Hematopoietic multipotent progenitor cell (in vitro differentiated cells): ENCODE results near the gene DTNA. TPM values are rescaled to one million over a fixed set of nuclear protein-coding genes. Genes with fewer than 3 reads are reported as not detected.
"Not testable (repeated sequence)": the region's sequence is repeated elsewhere in the genome, so short reads cannot be mapped to it uniquely, and the experiment has no call there.

Experiments used
- DNase-seq, 3 donors: peaks; one replicate each; pipeline ENCODE4 v3.0.0-alpha.2; 2011 to 2015; ENCODE audit warnings: low read depth in 2 of 3, low spot score in 2 of 3
- total RNA-seq: library from RNA; depleted of rRNA; stranded (reverse); fragments of >200 nt; gene quantifications from one replicate; pipeline ENCODE4 v1.2.3, GENCODE V29; 2012

The DTNA gene
- total RNA-seq, 1 donor = under 0.01 TPM

DNA sequence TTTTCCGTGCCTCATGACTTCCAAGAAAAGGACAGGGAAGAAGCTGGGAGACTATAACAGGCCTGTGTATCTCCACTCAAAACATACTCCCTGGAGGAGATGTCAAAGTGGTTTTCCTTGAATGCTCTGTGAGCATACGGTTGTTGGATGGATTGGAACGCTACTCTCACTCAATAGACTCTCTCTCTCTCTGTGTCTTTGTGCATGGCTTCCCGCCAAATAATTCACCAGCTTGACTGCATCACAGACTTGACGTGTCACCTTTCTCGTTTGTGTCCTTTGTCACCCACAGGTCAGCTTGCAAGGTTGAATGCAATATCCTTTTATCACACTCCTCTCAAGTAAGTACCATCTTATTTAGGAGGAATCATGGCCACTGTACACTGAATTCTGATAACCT, 174.3 kb downstream of the DTNA start:
- DNase-seq = no peak

- DNase-seq = no peak
Measured at GRCh38 chr18:34886177-34886576, 176.1 kb downstream of the DTNA start.

GRCh38 chr18:34887881-34888580, 177.9 kb downstream of the DTNA start:
- no peak for DNase-seq

DNA sequence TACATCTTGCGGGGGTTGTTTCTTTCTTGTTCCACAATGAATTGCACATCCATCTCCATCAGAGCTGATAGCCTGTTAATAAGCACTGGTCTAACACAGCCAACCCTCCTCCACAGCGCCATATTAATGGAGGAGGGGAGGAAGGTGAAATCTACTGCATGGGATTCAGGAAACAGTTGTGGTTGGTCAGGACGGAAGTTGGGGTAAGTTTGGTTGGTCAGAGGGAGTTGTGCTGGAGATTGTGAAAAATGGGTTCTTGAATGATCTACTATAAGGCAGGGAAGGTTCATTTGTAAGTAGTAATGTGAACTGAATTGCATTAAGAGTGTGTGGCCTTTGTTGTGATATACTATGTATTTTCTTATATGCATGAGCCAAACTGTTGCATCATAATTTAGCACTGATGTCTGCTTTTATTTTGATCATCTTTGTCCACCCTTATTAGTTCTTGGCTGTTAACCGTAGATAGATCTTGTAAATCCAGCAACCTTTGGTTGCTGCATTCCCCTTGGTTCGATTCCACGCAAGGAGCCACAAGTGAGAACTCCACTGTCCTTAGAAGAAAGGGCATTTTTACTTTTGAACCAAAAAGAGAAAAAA, 180.5 kb downstream of the DTNA start:
- no peak for DNase-seq

DNA sequence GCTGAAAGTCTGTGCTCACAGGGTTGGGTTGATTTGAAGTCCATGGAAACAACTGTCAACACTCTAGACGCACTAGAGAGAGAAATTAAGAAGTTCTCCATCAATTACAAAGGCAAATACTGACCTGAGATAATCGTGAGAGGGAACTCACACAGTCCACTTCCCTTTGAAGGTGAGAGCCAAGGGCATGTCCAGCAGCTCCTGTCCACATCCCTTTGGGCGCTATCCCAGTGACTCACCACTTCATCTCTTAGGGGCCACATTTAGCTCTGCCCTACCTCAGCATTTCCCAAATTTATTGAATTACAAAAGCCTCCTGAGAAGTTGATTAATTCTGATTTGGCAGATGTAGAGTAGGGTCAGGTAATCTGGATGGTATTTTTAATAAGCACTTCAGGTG, 182.3 kb downstream of the DTNA start:
- no peak for DNase-seq

- DNase-seq = no peak
Measured at GRCh38 chr18:34893239-34893638, 183.1 kb downstream of the DTNA start.

GRCh38 chr18:34901299-34901698, 191.2 kb downstream of the DTNA start:
- DNase-seq = peak in 2 of 3 donors; percentile 10 to 56

DNA sequence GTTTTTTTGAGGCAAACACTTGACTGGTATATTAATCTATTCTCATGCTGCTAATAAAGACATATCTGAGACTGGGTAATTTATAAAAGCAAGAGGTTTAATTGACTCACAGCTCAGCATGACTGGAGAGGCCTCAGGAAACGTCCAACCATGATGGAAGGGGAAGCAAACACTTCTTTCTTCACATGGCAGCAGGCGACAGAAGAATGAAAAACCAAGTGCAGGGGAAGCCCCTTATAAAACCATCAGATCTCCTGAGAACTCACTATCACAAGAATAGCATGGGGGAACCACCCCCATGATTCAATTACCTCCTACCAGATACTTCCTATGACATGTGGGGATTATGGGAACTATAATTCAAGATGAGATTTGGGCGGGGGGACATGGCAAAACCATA, 194.9 kb downstream of the DTNA start:
- peak in 1 of 3 donors; percentile 7 for DNase-seq

DNA sequence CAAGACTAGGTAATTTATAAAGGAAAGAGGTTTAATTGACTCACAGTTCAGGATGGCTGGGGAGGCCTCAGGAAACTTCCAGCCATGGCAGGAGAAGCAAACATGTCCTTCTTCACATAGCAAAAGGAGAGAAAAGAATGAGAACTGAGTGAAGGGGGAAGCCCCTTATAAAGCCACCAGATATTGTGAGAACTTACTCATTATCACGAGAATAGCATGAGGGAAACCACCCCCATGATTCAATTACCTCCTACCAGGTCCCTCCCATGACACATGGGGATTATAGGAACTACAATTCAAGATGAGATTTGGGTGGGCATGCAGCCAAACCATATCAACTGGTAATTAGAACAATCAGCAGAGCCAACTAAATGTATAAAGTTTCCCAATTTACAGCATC, 196.9 kb downstream of the DTNA start:
- DNase-seq = not testable (repeated sequence)

- no peak for DNase-seq
Measured at GRCh38 chr18:34909637-34910364, 199.7 kb downstream of the DTNA start.

- no peak for DNase-seq
Measured at GRCh38 chr18:34911081-34911480, 201.0 kb downstream of the DTNA start.

- DNase-seq = no peak
Measured at GRCh38 chr18:34911661-34912384, 201.7 kb downstream of the DTNA start.

DNA sequence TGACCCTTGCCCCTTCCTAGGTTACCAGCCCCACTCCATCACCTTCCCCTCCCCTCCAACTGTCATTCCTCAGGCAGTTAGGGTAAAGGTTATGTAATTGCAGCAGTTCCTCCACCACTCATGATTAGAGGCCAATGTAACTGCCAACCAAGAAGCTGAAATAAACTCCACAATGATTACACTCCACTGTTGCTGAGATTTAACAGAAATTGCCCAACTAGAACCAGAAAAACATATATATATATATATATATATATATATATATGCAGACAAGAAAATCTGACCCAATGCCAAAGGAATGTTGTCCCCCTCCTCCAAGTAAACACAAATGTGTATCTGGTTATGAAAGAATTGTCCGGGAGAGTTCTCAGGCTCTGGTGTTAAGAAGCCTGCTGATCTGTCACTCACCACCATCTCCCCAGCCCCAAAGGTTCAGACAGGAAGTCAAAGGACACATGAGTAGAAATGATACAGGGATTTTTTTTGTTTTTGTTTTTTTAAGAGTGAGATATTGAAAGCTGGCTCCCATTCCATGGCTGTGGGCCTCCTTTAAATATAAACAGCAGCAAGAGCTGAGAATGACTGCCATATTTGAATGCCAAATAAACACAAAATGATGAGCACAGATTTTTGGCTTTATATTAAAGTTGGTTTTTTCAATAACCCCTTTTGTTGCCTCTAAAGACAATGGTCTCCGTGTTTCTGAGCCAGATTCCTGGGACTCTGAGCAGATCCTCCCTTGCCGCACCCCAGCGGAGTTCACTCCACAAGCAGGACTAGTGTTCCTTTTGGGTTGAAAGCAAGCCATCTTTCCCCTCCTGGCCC, 204.0 kb downstream of the DTNA start:
- DNase-seq = no peak

GRCh38 chr18:34915046-34915445, 204.9 kb downstream of the DTNA start:
- no peak for DNase-seq

DNA sequence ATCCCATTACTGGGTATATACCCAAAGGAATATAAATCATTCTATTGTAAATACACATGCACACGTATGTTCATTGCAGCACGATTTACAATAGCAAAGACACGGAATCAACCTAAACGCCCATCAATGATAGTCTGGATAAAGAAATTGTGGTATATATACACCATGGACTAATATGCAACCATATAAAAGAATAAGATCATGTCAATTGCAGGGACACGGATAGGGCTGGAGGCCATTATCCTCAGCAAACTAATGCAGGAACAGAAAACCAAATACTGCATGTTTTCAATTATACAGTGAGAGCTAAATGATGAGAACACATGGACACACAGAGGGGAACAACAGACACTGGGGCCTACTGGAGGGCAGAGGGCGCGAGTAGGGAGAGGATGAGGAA, 206.4 kb downstream of the DTNA start:
- DNase-seq = not testable (repeated sequence)

- no peak for DNase-seq
Measured at GRCh38 chr18:34918856-34919255, 208.8 kb downstream of the DTNA start.

DNA sequence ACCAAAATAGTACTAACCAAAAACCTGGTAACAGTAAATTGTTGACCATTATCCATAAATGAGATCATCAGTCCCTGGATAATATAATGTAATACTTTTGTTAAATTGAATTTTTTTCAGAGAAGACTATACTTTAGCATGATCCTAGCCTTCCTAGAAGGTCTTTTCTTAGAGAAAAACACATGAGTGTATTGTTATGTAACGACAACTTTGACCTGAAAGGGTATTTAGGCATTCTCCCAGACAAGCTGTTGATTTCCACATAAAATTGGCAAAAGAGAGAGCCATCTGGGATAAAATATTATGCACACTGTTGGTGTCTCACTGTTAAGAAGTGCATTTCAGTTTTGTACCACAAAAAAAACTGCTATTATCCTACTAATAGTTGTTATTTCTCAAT, 211.1 kb downstream of the DTNA start:
- DNase-seq = no peak

- DNase-seq = no peak
Measured at GRCh38 chr18:34921811-34922385, 211.8 kb downstream of the DTNA start.

DNA sequence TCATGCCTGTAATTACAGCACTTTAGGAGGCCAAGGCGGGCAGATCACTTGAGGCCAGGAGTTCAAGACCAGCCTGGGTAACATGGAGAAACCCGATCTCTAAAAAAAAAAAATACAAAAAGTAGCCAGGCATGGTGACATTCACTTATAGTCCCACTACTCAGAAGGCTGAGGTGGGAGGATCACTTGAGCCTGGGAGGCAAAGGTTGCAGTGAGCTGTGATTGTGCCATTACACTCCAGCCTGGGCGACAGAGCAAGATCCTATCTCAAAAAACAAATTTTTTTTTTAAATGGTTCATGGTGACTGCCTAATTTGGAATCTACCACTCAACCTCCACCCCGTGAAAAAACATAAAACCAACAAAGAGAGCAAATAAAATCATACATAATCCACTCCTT, 212.5 kb downstream of the DTNA start:
- not testable (repeated sequence) for DNase-seq

DNA sequence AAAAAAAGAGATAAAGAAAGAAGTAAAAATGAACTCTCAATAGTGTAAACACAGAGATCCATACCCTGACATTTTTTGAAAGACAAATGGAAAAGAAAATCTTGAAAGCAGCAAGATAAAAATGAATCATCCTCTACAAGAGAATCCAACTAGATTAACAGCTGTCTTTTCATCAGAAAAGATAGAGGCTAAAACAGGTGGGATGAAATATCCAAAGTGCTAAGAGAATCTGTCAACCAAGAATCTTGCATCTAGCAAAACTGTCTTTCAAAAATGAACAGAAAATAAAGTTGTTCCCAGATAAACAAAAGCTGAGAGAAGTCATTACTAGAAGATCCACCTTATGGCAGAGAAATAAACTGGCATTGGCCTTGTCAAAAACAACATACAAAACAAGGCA, 213.8 kb downstream of the DTNA start:
- no peak for DNase-seq
